ENCODE results near the gene NF2.

GRCh38 chr22:29722587-29722986 lies 119.2 kb downstream of the NF2 start:
- TF ChIP-seq ISL1 (CRISPR knock-in tag; IDR thresholded peaks at IDR 0.05), result no peak
- TF ChIP-seq PATZ1 (CRISPR knock-in tag; IDR thresholded peaks at IDR 0.05; ENCODE audit: borderline replicate concordance), result no peak
- no peak for TF ChIP-seq ARNTL (CRISPR knock-in tag; IDR thresholded peaks at IDR 0.05; ENCODE audit: borderline replicate concordance, low read depth)
- no peak for TF ChIP-seq ZNF70 (CRISPR knock-in tag; IDR thresholded peaks at IDR 0.05)
- no peak for TF ChIP-seq RARB (CRISPR knock-in tag; IDR thresholded peaks at IDR 0.05)
- TF ChIP-seq CSDC2 (CRISPR knock-in tag; IDR thresholded peaks at IDR 0.05), result no peak
- no peak for TF ChIP-seq ZFP30 (CRISPR knock-in tag; IDR thresholded peaks at IDR 0.05)
- TF ChIP-seq CSRNP3 (CRISPR knock-in tag; IDR thresholded peaks at IDR 0.05), result no peak
- TF ChIP-seq CREB5 (CRISPR knock-in tag; IDR thresholded peaks at IDR 0.05; ENCODE audit: low read depth), result no peak
- no peak for TF ChIP-seq TCF4 (CRISPR knock-in tag; IDR thresholded peaks at IDR 0.05; ENCODE audit: borderline replicate concordance)
- TF ChIP-seq ZC3H10 (CRISPR knock-in tag; IDR thresholded peaks at IDR 0.05), result no peak
- no peak for TF ChIP-seq ZFP3 (CRISPR knock-in tag; IDR thresholded peaks at IDR 0.05)

All from SK-N-SH treated with all-trans-retinoic acid at 6 μM for 48 hours (cell line).